HL-60/S4 treated with phorbol 12-myristate 13-acetate at 8.2 ng/mL for 4 days and 3 days (cell line): ENCODE measurements around the gene MYOG.

ENCODE experiments used
- in situ Hi-C: fragments of 300-500 bp; cut with MboI; formaldehyde crosslinking; loops from 2 replicates; pipeline ENCODE4 v1.15.0; 2022; ENCODE audit warnings: low sequenced_read_pairs

MYOG gene

GRCh38 chr1:203093754-203094410 lies 8.1 kb upstream of the MYOG start:
- in situ Hi-C loops = no loop called here

GRCh38 chr1:203091761-203092330 lies 6.0 kb upstream of the MYOG start:
- in situ Hi-C loops = no loop called here

GRCh38 chr1:203091199-203091477 lies 5.3 kb upstream of the MYOG start:
- in situ Hi-C loops = no loop called here

- in situ Hi-C loops = no loop called here
Measured at GRCh38 chr1:203090421-203091198, 4.8 kb upstream of the MYOG start.

- in situ Hi-C loops = no loop called here
Measured at GRCh38 chr1:203089651-203090045, 3.8 kb upstream of the MYOG start.

- in situ Hi-C loops = no loop called here
Measured at GRCh38 chr1:203089001-203089650, 3.3 kb upstream of the MYOG start.

GRCh38 chr1:203088441-203088840 lies 2.6 kb upstream of the MYOG start:
- in situ Hi-C loops = no loop called here

GRCh38 chr1:203086992-203087763 lies 1.4 kb upstream of the MYOG start:
- in situ Hi-C loops = no loop called here

GRCh38 chr1:203084588-203085527 lies 954 bp downstream of the MYOG start:
- in situ Hi-C loops = no loop called here

- in situ Hi-C loops = no loop called here
Measured at GRCh38 chr1:203083463-203083921, 2.3 kb downstream of the MYOG start.

GRCh38 chr1:203082571-203083462 lies 3.0 kb downstream of the MYOG start:
- in situ Hi-C loops = no loop called here

- in situ Hi-C loops = no loop called here
Measured at GRCh38 chr1:203082231-203082505, 3.6 kb downstream of the MYOG start.

GRCh38 chr1:203081465-203082230 lies 4.2 kb downstream of the MYOG start:
- in situ Hi-C loops = no loop called here

GRCh38 chr1:203080456-203080855 lies 5.4 kb downstream of the MYOG start:
- in situ Hi-C loops = no loop called here

- in situ Hi-C loops = no loop called here
Measured at GRCh38 chr1:203078478-203078877, 7.3 kb downstream of the MYOG start.

GRCh38 chr1:203077956-203078355 lies 7.9 kb downstream of the MYOG start:
- in situ Hi-C loops = no loop called here

- in situ Hi-C loops = no loop called here
Measured at GRCh38 chr1:203077367-203077766, 8.4 kb downstream of the MYOG start.

GRCh38 chr1:203076031-203076511 lies 9.7 kb downstream of the MYOG start:
- in situ Hi-C loops = no loop called here
